Measurements from ENCODE around the gene ANO4.

DNA sequence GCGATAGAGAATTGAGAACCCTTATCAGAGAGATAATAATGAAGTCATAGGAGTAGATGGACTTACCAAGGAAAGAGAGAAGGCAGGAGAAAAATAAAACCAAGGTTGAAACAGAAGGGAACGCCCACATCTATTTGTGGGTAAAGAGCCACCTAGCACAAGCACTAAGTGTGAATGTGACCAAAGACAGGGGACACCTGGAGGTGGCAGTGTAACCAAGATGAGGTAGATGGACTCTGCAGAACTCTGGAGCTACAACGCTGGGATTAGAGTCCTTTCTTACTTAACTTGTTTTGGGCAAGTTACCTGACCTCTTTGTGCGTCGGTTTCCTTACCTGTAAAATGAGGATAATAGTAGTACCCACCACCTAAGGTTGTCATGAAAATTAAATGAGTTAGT is 313.6 kb downstream of the ANO4 start:
- TF ChIP-seq, protein P1, sequence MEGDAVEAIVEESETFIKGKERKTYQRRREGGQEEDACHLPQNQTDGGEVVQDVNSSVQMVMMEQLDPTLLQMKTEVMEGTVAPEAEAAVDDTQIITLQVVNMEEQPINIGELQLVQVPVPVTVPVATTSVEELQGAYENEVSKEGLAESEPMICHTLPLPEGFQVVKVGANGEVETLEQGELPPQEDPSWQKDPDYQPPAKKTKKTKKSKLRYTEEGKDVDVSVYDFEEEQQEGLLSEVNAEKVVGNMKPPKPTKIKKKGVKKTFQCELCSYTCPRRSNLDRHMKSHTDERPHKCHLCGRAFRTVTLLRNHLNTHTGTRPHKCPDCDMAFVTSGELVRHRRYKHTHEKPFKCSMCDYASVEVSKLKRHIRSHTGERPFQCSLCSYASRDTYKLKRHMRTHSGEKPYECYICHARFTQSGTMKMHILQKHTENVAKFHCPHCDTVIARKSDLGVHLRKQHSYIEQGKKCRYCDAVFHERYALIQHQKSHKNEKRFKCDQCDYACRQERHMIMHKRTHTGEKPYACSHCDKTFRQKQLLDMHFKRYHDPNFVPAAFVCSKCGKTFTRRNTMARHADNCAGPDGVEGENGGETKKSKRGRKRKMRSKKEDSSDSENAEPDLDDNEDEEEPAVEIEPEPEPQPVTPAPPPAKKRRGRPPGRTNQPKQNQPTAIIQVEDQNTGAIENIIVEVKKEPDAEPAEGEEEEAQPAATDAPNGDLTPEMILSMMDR (conservative IDR thresholded peaks at IDR 0.05), result peak; percentile 28
- TF ChIP-seq ZFX (IDR thresholded peaks at IDR 0.05), result no peak
